Measurements from ENCODE around the gene MAZ.

DNA sequence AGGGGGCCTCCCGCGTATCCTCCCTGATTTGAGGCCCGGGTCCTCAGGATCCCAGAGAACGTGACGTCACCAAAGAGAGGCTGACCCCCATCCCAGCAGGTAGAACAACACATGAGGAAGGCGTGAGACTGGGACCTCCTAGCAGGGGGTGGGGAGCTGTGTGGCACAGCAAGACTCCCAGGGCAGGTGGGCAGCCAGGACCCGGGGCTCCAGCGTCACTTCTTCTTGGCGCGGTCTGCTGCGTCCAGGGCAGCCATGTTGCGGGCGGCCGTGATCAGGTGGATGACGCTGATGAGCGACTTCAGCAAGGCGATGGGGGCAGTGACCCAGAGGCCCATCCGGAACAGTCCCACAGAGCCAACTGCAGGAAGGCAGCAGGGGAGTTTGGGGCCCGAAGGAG lies 52.6 kb downstream of the MAZ start:
- TF ChIP-seq, protein P1, sequence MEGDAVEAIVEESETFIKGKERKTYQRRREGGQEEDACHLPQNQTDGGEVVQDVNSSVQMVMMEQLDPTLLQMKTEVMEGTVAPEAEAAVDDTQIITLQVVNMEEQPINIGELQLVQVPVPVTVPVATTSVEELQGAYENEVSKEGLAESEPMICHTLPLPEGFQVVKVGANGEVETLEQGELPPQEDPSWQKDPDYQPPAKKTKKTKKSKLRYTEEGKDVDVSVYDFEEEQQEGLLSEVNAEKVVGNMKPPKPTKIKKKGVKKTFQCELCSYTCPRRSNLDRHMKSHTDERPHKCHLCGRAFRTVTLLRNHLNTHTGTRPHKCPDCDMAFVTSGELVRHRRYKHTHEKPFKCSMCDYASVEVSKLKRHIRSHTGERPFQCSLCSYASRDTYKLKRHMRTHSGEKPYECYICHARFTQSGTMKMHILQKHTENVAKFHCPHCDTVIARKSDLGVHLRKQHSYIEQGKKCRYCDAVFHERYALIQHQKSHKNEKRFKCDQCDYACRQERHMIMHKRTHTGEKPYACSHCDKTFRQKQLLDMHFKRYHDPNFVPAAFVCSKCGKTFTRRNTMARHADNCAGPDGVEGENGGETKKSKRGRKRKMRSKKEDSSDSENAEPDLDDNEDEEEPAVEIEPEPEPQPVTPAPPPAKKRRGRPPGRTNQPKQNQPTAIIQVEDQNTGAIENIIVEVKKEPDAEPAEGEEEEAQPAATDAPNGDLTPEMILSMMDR (IDR thresholded peaks at IDR 0.05) = no peak
- no peak for TF ChIP-seq POLR2AphosphoS5 (IDR thresholded peaks at IDR 0.05)

Measured in prostate gland (tissue), 2 donors.